ENCODE measurements around the gene DNAL1.

GRCh38 chr14:73685328-73685727 is 40.5 kb downstream of the DNAL1 start:
- TF ChIP-seq ZBTB8A (tag by site-specific recombination; IDR thresholded peaks at IDR 0.05) (no peak), YY2 (tag by site-specific recombination; IDR thresholded peaks at IDR 0.05) (no peak), ZNF677 (tag by site-specific recombination; IDR thresholded peaks at IDR 0.05) (no peak)
- TF ChIP-seq, protein P1, sequence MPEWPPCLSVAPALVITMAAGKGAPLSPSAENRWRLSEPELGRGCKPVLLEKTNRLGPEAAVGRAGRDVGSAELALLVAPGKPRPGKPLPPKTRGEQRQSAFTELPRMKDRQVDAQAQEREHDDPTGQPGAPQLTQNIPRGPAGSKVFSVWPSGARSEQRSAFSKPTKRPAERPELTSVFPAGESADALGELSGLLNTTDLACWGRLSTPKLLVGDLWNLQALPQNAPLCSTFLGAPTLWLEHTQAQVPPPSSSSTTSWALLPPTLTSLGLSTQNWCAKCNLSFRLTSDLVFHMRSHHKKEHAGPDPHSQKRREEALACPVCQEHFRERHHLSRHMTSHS (tag by site-specific recombination; IDR thresholded peaks at IDR 0.05) = no peak

Data from HEK293 (cell line).